Measurements from ENCODE around the gene NRBP1.

Gene NRBP1

DNA sequence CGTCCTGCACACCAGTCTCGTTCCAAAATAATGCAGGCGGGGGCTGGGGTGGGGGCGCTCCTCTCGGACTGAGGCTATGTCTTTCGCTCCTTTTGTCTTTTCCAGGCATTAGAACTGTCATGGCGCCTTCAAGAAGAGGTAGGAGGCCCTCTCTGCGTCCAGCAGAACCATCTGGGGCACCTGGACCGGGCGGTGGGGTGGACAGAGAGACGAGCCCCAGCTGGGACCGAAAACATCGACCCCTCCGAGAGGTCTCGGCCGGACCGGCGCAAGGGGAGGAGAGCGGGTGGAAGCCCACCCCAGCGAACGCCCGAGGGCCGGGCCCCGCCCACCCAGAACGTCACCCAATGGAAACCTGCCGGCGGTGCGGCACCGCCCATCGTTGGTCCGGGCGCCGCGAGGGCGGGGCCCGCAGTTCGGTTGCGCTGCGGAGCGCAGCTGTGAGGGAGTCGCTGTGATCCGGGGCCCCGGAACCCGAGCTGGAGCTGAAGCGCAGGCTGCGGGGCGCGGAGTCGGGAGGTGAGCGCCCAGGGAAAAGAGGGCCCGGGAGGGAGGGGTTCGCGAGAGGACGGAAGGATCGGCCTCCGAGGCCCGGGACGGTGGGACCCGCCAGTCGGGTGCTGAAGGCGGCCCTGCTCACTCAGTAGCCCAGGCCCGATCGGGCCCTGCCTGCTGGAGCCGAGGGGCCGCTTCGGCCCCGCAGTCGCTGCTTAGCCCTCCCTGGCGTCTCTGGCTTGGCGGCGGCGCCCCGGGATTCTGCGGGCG lies at the start of gene NRBP1:
NRBP1 (plus strand) TSS at position 419 of the 765 bp plus-strand sequence. CDS start 4,643 bp downstream, outside the sequence.
- DNase-seq, result peak; percentile 81 to 93

DNA sequence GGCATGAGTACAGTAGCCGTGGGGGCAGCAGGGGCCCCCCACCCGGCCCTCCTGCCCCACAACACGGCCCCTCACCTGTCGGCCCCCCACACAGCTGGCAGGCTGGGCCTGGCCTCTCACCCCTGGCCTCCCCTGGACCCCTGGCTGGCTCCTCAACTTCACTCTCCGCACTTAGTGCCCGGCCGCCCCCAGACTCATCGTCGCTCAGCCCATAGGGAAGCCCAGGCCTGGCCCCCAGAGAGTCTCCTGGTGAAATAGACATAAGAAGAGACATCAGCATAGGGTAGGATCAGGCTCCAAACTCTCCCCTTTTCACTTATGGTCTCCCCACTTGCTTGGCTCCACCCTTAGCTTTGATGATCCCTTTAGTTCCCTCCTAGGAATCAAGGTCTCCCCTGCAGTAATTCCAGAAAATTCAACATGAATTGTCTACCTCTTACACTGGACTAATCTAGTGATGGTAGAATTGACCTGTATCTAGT lies 49.6 kb upstream of the NRBP1 start:
- no peak for DNase-seq

DNA sequence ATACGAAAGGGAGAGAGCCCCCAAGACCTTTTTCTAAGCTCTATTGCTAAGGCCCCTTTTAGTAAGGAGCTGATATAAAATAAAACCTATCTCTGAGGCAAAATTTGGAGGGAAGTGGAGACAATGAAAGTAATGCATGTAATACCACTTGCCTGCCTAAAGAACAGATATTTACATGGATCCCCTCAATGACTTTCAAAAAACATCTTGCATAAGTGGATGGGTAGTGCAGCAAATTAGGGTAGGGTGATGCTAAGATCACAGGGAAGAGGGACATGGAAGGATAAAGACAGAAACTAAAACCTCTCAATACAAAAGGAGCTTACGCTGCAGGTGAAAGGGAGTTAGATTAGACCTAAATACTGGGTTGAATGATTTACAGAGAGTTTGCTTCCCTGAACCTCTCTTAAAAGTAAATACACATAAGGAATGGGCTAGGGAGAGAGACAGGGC lies 49.0 kb upstream of the NRBP1 start:
- DNase-seq, result no peak

DNA sequence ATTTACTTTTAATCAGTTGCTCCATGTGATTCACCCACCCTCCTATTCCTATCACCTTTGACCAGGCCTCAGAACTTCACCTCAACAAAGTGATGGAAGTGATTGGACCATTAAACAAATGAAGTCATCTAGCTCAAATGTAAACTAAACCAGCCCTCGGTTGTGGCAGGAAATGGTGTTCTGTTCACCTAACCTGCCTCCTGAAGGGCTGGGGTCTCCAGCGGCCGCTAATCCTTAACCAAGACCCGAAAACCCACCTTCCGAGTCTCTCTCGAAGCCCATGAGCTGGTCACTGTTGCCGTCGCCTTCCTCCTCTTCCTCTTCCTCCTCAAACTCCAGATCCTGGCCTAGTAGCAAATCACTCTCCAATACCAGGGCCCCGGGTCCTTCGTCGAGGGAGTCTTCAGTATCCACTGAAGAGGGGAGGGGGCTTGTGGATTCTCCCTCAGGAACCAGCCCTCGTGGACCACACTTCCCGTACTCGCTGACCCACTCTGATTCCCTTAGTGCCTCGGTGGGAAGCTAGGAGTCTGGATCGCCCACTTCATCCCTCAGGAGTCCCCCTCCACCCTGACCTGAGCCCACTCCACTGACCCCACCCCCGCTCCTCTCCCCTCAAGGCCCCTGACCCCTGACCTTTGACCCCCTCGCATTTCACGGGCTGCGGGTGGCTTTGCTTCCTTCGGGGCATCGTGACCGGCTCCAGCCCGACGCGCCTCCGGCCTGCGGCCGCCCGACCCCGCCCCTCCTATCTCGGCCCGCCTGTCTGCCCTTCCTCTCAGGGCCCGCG lies 48.4 kb upstream of the NRBP1 start:
- peak; percentile 39 to 56 for DNase-seq

- peak; percentile 77 to 93 for DNase-seq
Observed at GRCh38 chr2:27380626-27381545, 47.5 kb upstream of the NRBP1 start, which contains the start of gene ZNF513. Gene ZNF513, minus strand, starts transcription at chr2:27380734. Its CDS starts 208 bp downstream, at chr2:27380526.

DNA sequence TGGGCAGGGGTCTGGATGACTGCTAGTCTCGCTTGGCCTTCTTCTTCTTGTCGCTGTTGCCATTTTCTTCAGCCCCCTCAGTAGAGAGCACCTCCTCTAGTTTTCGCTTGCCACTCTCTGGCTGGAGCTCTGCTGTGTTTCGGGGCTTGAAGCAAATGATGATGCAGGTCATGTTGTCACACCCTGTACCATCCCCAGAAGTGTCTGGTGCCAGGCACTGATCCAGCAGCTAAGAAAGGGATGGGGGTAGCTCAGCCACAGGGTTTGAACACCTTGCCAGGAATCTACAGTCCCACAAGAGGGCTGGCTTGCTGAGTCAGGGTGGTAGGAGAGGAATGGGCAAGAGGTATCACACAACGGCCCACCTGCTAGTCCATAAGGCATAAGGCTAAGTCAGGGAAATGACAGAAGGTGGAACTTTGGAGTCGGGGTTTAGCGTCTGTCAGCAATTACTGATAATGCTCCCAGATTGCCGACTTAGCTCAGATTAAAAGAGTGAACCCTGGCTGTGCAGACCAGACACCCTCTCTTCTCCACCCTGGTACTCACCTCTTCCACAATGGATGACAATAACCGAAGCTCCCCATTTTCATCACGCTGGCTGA lies 46.8 kb upstream of the NRBP1 start:
- DNase-seq, result peak; percentile 74 to 93

- no peak for DNase-seq
Observed at GRCh38 chr2:27390822-27391679, 37.4 kb upstream of the NRBP1 start.

DNA sequence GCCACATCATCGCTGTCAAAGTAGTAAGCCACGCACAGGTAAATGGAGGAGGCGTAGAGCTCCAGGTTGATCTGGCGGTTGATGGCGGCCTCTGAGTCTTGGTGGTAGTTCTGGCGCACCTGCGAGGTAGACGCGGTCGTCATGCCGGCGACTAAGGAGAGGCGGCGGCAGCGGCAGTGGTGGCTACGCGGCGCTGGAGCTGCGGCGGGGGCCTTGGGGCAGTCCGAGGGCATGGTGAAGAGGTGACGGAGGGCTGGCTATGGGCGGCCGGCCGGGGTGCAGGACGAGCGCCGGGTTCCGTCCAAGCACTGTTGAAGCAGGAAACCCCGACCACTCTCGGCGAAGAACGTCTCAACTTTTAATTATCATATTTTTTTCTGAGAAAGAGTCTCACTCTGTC lies 35.2 kb upstream of the NRBP1 start:
- DNase-seq, result no peak

- DNase-seq, result no peak
Observed at GRCh38 chr2:27398962-27399361, 29.5 kb upstream of the NRBP1 start.

GRCh38 chr2:27400348-27401135 lies 27.9 kb upstream of the NRBP1 start:
- DNase-seq, result no peak

- DNase-seq, result peak; percentile 51 to 83
Observed at GRCh38 chr2:27407798-27408491, 20.5 kb upstream of the NRBP1 start.

DNA sequence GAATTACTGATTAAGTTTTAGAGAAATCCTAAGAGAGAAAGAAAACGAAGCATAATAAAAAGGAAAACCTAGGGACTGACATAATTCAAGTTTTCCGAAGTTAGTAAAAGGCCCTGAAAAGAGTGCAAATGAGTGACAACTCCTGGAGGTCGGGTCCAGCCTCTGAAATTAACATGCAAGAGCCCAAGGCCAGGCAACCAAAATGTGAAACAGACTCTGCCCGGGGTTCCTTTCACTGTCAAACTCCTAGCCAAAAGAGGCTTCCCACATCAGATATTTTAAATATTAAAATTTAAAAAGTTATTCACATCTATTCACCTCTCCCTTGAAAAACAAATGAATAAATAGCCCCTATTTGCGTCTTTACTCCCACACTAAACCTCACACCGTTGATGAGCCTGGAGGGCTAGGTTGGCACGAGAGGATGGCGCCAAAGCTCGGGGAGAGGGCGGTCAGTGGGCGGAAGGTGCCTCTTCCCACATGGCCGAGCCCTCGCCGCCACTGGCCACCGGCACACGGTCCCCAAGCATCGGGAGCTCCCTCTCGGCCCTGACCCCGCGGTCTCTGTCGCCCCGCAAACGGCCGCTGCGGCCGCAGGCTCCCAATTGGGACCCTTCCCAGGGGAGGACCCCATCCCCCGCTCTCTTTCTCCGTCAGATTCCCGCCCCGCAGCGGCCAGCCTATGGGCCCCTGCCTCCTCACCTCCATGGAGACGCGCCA lies 19.7 kb upstream of the NRBP1 start:
- peak in 1 of 2 experiments; percentile 42 for DNase-seq

DNA sequence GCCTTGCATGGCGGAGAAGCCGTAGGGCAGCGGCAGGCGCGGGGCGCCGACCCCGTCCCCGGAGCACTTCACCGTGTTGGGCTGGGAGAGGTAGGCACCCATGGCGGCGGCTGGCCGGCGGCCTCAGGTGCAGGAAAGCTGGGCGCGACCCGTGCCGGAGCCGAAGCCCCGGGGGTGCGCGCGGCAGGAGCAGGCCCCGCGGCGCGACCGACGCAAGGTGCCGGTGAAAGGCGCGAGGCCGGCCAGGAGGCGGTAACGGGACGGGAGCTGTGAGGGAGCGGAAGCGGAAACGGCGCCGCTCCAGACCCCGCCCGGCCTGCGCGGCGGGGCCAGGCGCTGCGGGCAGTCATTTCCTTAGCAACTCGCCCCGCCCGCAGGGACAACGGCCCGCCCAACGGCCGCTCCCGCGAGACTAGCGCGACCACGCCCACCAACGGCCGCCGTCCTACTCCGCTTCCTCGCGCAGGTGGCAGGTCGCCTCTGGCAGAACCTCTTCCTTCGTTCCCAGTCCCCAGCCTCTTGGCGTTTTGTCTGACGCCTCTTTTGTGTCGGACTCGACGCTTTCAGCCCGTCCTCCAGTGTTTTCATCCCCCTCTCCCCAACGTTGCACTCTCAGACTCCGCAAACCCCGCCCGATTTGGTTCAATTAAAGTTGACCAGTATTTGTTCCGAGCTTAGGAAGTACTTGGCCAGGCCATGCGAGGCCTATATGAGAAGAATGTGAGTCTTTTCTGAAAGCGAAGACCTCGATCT lies 18.9 kb upstream of the NRBP1 start, which contains the start of gene PPM1G:
PPM1G (minus strand) TSS at position 271 of the 753 bp plus-strand sequence; CDS start at position 102, 169 bp downstream.
- DNase-seq, result peak; percentile 90 to 95

DNA sequence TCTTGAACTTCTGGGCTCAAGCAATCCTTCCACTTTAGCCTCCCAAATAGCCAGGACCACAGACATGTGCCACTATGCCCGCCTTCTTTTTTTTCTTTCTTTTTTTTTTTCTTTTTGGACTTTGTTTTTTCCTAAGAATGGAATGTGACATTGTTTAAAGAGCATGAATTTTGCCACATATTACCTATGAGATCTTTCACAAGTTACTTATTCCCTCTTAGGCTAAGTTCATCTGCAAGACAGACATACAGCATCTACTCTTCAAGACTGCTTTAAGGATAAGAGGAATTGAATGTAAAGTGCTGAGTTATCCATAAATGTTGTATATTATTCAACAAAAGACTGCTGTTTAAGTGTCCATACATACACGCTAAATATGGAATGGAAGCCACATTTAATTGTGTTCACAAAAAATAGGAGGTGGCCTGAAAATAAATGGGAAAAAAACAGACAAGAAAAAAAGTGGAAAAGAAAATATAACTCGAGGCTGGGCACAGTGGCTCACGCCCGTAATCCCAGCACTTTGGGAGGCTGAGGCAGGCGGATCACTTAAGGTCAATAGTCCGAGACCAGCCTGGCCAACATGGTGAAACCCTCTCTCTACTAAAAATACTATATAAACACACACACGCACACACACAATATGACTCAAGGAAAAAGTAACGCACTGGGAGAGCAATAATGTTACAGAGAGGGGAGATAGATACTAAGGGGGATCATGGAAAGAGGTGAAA lies 15.8 kb upstream of the NRBP1 start:
- DNase-seq, result no peak

GRCh38 chr2:27416151-27416550 lies 12.3 kb upstream of the NRBP1 start:
- no peak for DNase-seq

- DNase-seq, result no peak
Observed at GRCh38 chr2:27420996-27421395, 7.4 kb upstream of the NRBP1 start.

GRCh38 chr2:27421660-27422250 lies 6.7 kb upstream of the NRBP1 start:
- no peak for DNase-seq

Measured in NCI-H524 (cell line).